Liver (tissue), 3 donors: ENCODE measurements around the gene KCTD5.

Experiments used
- CTCF ChIP-seq: fragments of 150-350 bp; IDR thresholded peaks from 2 replicates; pipeline ENCODE4 v1.5.1; 2017; ENCODE audit warnings: improper control_type of control experiment, low read depth, low read length; ENCODE audit not compliant: missing input control
- EGR1 ChIP-seq, 2 donors: IDR thresholded peaks; 2 replicates each; pipeline ENCODE4 v1.6.1; 2016 to 2018; ENCODE audit warnings: antibody characterized with exemption in 2 of 2, low read depth in 2 of 2
- FOXA1 ChIP-seq: IDR thresholded peaks from 2 replicates; pipeline ENCODE4 v1.6.1; 2016; ENCODE audit warnings: antibody characterized with exemption
- GABPA ChIP-seq, 2 donors: IDR thresholded peaks in 1 of 2; conservative IDR thresholded peaks in 1 of 2; 2 replicates each; pipeline ENCODE4 v1.6.1; 2016; ENCODE audit warnings: antibody characterized with exemption in 2 of 2, mild to moderate bottlenecking in 1 of 2, moderate library complexity in 1 of 2
- JUND ChIP-seq, 2 donors: IDR thresholded peaks; 2 replicates each; pipeline ENCODE4 v1.6.1; 2016; ENCODE audit warnings: antibody characterized with exemption in 2 of 2
- RAD21 ChIP-seq, 2 donors: IDR thresholded peaks; 2 replicates each; pipeline ENCODE4 v1.6.1; 2016; ENCODE audit warnings: antibody characterized with exemption in 2 of 2, mild to moderate bottlenecking in 2 of 2
- SP1 ChIP-seq: IDR thresholded peaks from 2 replicates; pipeline ENCODE4 v1.6.1; 2018; ENCODE audit warnings: antibody characterized with exemption, mild to moderate bottlenecking
- TAF1 ChIP-seq: conservative IDR thresholded peaks from 2 replicates; pipeline ENCODE4 v1.6.1; 2016; ENCODE audit warnings: antibody characterized with exemption, mild to moderate bottlenecking
- YY1 ChIP-seq: IDR thresholded peaks from 2 replicates; pipeline ENCODE4 v1.6.1; 2016; ENCODE audit warnings: antibody characterized with exemption, mild to moderate bottlenecking
- TF ChIP-seq, protein P1 (sequence below): IDR thresholded peaks from 2 replicates; pipeline ENCODE4 v1.6.1; 2016; ENCODE audit warnings: antibody characterized with exemption
- TF ChIP-seq, protein P2 (sequence below): IDR thresholded peaks from 2 replicates; pipeline ENCODE4 v1.6.1; 2016; ENCODE audit warnings: antibody characterized with exemption
- TF ChIP-seq, protein P3 (sequence below): IDR thresholded peaks from 2 replicates; pipeline ENCODE4 v1.6.1; 2016; ENCODE audit warnings: antibody characterized with exemption, mild to moderate bottlenecking
- donor health status: healthy.
- donor health status: healthy.

DNA sequence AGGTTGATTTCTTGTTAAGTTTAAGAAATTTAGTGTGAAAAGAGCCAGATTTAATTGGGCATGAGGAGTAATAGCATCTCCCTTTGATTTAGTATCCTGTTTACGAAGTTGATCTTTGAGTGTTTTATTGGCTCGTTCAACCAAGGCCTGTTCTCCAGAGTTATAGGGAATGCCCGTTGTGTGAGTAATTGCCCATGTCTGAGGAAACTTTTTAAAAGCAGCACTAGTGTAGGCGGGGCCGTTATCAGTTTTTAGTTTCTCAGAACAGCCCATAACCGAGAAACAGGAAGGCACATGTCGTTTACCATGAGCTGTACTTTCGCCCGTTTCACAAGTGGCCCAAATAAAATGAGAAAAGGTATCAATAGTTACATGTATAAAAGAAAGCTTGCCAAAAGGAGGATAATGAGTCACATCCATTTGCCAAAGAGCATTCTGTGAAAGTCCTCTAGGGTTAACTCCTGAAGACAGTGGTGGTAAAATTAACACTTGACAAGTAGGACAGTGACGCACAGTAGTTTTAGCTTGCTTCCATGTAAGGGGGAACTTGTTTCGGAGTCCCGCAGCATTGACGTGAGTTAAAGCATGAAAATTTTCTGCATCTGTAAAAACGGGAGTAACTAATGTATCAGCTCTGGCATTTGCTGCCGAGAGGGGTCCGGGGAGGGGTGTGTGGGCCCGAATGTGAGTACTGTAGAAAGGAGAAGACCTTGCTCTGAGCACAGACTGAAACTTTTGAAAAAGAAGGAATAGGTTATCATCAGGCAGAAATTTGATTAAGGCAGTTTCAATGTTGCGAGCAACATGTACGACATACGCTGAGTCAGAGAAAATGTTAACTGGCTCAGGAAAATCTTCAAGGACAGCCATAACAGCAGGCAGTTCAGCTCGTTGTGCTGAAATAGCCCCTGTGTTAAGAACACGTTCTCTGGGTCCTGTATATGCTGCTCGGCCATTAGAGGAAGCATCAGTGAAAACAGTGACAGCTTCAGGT, 18.5 kb upstream of the KCTD5 start:
- no peak for TF ChIP-seq GABPA (IDR thresholded peaks at IDR 0.05 in 1 of 2, conservative IDR thresholded peaks at IDR 0.05 in 1 of 2)
- TF ChIP-seq FOXA1: no peak
- TF ChIP-seq EGR1 (IDR thresholded peaks at IDR 0.05; ENCODE audit: low read depth in 2 of 2): no peak
- no peak for TF ChIP-seq RAD21 (IDR thresholded peaks at IDR 0.05)
- TF ChIP-seq CTCF: no peak
- TF ChIP-seq JUND (IDR thresholded peaks at IDR 0.05): no peak
- no peak for TF ChIP-seq SP1
- no peak for TF ChIP-seq TAF1
- TF ChIP-seq, protein P1, sequence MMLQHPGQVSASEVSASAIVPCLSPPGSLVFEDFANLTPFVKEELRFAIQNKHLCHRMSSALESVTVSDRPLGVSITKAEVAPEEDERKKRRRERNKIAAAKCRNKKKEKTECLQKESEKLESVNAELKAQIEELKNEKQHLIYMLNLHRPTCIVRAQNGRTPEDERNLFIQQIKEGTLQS: no peak
- TF ChIP-seq YY1: no peak
- TF ChIP-seq, protein P2, sequence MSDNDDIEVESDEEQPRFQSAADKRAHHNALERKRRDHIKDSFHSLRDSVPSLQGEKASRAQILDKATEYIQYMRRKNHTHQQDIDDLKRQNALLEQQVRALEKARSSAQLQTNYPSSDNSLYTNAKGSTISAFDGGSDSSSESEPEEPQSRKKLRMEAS: no peak
- TF ChIP-seq, protein P3, sequence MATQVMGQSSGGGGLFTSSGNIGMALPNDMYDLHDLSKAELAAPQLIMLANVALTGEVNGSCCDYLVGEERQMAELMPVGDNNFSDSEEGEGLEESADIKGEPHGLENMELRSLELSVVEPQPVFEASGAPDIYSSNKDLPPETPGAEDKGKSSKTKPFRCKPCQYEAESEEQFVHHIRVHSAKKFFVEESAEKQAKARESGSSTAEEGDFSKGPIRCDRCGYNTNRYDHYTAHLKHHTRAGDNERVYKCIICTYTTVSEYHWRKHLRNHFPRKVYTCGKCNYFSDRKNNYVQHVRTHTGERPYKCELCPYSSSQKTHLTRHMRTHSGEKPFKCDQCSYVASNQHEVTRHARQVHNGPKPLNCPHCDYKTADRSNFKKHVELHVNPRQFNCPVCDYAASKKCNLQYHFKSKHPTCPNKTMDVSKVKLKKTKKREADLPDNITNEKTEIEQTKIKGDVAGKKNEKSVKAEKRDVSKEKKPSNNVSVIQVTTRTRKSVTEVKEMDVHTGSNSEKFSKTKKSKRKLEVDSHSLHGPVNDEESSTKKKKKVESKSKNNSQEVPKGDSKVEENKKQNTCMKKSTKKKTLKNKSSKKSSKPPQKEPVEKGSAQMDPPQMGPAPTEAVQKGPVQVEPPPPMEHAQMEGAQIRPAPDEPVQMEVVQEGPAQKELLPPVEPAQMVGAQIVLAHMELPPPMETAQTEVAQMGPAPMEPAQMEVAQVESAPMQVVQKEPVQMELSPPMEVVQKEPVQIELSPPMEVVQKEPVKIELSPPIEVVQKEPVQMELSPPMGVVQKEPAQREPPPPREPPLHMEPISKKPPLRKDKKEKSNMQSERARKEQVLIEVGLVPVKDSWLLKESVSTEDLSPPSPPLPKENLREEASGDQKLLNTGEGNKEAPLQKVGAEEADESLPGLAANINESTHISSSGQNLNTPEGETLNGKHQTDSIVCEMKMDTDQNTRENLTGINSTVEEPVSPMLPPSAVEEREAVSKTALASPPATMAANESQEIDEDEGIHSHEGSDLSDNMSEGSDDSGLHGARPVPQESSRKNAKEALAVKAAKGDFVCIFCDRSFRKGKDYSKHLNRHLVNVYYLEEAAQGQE: no peak
